HUES6 (cell line): Measurements from ENCODE around the gene OTOP1.
"Not testable (repeated sequence)": the region's sequence is repeated elsewhere in the genome, so short reads cannot be mapped to it uniquely, and the experiment has no call there.

Experiments used
- H3K27ac ChIP-seq: 2 replicates; pipeline ENCODE4 v1.7.0; 2013; ENCODE audit warnings: low read depth, mild to moderate bottlenecking, low read length, inconsistent platforms
- H3K27me3 ChIP-seq: 2 replicates; pipeline ENCODE4 v1.6.1; 2013; ENCODE audit warnings: low read length; ENCODE audit not compliant: control insufficient read depth, insufficient read depth
- H3K36me3 ChIP-seq: 2 replicates; pipeline ENCODE4 v1.6.1; 2013; ENCODE audit warnings: low read length; ENCODE audit not compliant: control insufficient read depth, insufficient read depth
- H3K4me1 ChIP-seq: 2 replicates; pipeline ENCODE4 v1.6.1; 2013; ENCODE audit warnings: low read length; ENCODE audit not compliant: control insufficient read depth, insufficient read depth
- H3K4me3 ChIP-seq: 2 replicates; pipeline ENCODE4 v1.5.1; 2013; ENCODE audit warnings: low read depth, low read length
- H3K9ac ChIP-seq: one replicate; pipeline ENCODE4 v1.6.1; 2013; ENCODE audit warnings: mild to moderate bottlenecking, low read length
- H3K9me3 ChIP-seq: 2 replicates; pipeline ENCODE4 v1.6.1; 2013; ENCODE audit warnings: low read depth, low read length; ENCODE audit not compliant: control insufficient read depth, insufficient read depth

The OTOP1 gene

GRCh38 chr4:4200624-4201023, 26.1 kb downstream of the OTOP1 start:
- H3K27me3 ChIP-seq = peaks cover 7% of the 10 kb centered on the region; the same call in 1 of the 2 replicates
- H3K27ac ChIP-seq = no peak overlapping the region
- 0 out of 2 replicates have a peak, but pooled peaks cover 4% of the 10 kb centered on the region for H3K4me1 ChIP-seq
- H3K9me3 ChIP-seq = no peaks in the 10 kb centered on the region
- H3K9ac ChIP-seq = no peak overlapping the region
- H3K36me3 ChIP-seq = no peaks in the 10 kb centered on the region
- H3K4me3 ChIP-seq = no peak overlapping the region

- Histone ChIP-seq H3K27me3 (peaks cover 8% of the 10 kb centered on the region; the same call in 1 of the 2 replicates), H3K4me1 (no peaks in the 10 kb centered on the region)
Observed at GRCh38 chr4:4195354-4195753, 31.4 kb downstream of the OTOP1 start.

GRCh38 chr4:4188557-4188956, 38.2 kb downstream of the OTOP1 start:
- H3K9ac ChIP-seq, H3K4me1 ChIP-seq, H3K27ac ChIP-seq, H3K4me3 ChIP-seq, H3K9me3 ChIP-seq, H3K36me3 ChIP-seq: not testable (repeated sequence)
- peaks cover 10% of the 10 kb centered on the region; the same call in 1 of the 2 replicates for H3K27me3 ChIP-seq

More at GRCh38 chr4:4195354-4195753, 31.4 kb downstream of the OTOP1 start:
- no peaks in the 10 kb centered on the region for H3K9me3 ChIP-seq
- H3K36me3 ChIP-seq = no peaks in the 10 kb centered on the region
- no peak overlapping the region for H3K27ac ChIP-seq
- no peak overlapping the region for H3K9ac ChIP-seq
- H3K4me3 ChIP-seq = no peak overlapping the region

DNA sequence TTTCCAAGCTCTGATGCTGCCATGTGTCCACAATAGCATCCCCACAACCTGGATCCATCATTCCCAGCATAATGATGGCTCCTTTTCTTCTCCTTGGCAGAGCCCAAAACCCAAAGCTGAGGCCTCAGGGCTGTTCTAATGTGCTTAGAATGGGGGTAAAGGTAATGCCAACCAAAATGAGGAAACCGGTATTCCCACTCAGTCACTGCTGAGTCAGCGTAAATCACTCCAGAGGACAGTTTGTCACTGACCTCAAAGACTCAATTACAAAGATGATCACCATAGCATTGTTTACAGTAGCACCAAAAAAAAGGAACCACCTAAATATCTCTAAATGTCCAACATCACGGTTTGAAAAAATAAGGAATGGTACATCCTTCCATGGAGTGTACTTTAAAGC, 41.2 kb downstream of the OTOP1 start:
- Histone ChIP-seq H3K4me3 (no peak overlapping the region), H3K27ac (no peak overlapping the region), H3K27me3 (peaks cover 6% of the 10 kb centered on the region; the same call in 1 of the 2 replicates), H3K9ac (no peak overlapping the region), H3K4me1 (no peaks in the 10 kb centered on the region), H3K9me3 (no peaks in the 10 kb centered on the region), H3K36me3 (no peaks in the 10 kb centered on the region)

DNA sequence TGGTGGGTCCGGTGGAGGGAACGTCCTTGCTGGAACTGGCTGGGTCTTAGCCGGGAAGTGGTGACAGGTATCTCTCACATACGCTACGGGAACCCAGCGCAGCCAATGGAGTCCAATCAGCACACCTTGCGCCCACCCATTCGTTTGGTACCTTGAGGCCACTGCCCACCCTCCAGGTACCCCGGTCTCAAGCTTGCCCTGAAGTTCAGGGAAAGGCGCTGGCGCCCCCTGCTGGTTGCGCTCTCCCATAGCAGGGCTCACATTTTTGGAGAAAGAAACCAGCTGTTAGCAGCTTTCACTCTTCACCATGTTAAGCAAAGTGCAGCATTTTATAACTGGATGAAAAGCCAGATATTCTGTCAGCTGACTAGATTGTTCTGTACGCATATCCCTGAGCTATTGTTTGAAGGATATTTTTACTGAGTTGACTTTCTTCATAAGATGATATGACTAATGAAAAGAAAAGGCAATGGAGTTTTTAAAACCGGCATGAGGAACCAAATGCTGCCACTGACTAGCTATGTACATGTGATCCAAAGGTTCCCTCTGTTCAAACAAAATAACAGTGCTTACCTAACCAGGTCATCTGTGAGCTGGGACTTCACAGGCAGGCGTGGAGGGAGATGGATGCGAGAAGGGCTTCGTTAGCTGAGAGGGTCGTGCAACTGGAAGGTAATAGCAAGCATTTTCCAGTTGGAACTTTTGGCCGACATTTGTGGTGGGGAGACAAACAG, 43.7 kb downstream of the OTOP1 start:
- H3K9ac ChIP-seq = no peak overlapping the region
- no peaks in the 10 kb centered on the region for H3K9me3 ChIP-seq
- no peak overlapping the region for H3K27ac ChIP-seq
- H3K4me3 ChIP-seq = no peak overlapping the region
- no peaks in the 10 kb centered on the region for H3K4me1 ChIP-seq
- peaks cover 6% of the 10 kb centered on the region; the same call in 1 of the 2 replicates for H3K27me3 ChIP-seq
- H3K36me3 ChIP-seq = no peaks in the 10 kb centered on the region

- no peaks in the 10 kb centered on the region for H3K9me3 ChIP-seq
- no peak overlapping the region for H3K4me3 ChIP-seq
- no peak overlapping the region for H3K27ac ChIP-seq
- H3K36me3 ChIP-seq = no peaks in the 10 kb centered on the region
- no peak overlapping the region for H3K9ac ChIP-seq
- no peaks in the 10 kb centered on the region for H3K4me1 ChIP-seq
- H3K27me3 ChIP-seq = peaks cover 15% of the 10 kb centered on the region; the same call in 1 of the 2 replicates
Observed at GRCh38 chr4:4170596-4171150, 56.1 kb downstream of the OTOP1 start.

DNA sequence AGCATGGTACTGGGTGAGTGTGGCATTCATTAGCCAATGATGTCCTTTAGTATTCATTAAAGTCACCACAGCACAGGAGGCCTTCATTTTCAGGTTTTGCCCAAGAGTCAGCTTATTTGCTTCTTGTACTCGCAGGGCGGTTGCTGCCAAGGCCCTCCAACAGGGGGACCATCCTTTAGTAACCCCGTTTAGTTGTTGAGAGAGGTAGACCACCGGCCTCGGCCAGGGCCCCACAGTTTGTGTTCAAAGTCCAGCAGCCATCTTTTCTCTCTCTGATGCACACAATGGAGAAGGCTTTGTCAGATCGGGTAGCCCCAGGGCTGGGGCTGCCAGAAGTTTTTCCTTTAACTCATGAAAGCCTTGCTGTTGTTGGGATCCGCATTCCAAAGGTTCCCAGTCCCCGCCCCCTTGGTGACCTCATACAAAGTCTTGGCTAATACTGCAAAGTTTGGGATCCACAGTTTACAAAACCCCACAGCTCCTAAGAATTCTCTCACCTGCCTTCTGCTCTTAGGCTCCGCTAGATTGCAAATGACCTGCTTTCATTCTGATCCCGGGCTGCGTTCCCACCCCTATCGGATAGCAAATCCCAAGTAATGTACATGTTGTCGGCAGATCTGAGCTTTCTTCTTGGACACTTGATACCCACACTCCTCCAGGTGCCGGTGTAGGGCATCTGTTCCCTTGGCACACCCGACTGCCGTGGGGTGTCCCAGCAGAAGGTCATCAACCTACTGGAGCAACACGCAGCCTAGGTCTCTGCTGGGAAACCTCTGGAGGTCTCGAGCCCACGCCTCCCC, 58.5 kb downstream of the OTOP1 start:
- not testable (repeated sequence) for H3K4me3 ChIP-seq, H3K4me1 ChIP-seq, H3K9me3 ChIP-seq, H3K27ac ChIP-seq, H3K27me3 ChIP-seq, H3K9ac ChIP-seq, H3K36me3 ChIP-seq

- not testable (repeated sequence) for H3K36me3 ChIP-seq, H3K9ac ChIP-seq, H3K27me3 ChIP-seq, H3K27ac ChIP-seq, H3K9me3 ChIP-seq, H3K4me3 ChIP-seq, H3K4me1 ChIP-seq
Observed at GRCh38 chr4:4166986-4167385, 59.7 kb downstream of the OTOP1 start.

GRCh38 chr4:4165701-4166392, 60.9 kb downstream of the OTOP1 start:
- H3K27me3 ChIP-seq, H3K4me3 ChIP-seq, H3K9me3 ChIP-seq, H3K36me3 ChIP-seq, H3K4me1 ChIP-seq, H3K27ac ChIP-seq, H3K9ac ChIP-seq: not testable (repeated sequence)

GRCh38 chr4:4164532-4165173, 62.1 kb downstream of the OTOP1 start:
- not testable (repeated sequence) for H3K27me3 ChIP-seq, H3K4me3 ChIP-seq, H3K9ac ChIP-seq, H3K27ac ChIP-seq, H3K36me3 ChIP-seq, H3K4me1 ChIP-seq, H3K9me3 ChIP-seq
